BLaER1 treated with 17β-estradiol and CSF1 and Interleukin-3, amounts not matched to agents 10 nM and 100 nM (cell line): Measurements from ENCODE around the gene GAS7.
"Not testable (repeated sequence)": the region's sequence is repeated elsewhere in the genome, so short reads cannot be mapped to it uniquely, and the experiment has no call there.

Source experiments
- H3K27ac ChIP-seq, 11 experiments: shearing (Covaris generic); formaldehyde crosslinking; 2 replicates each; pipeline ENCODE4 v1.8.1; 2022
- H3K27me3 ChIP-seq, 11 experiments: shearing (Covaris generic); formaldehyde crosslinking; 2 replicates each; pipeline ENCODE4 v1.8.1; 2022
- H3K36me3 ChIP-seq, 11 experiments: shearing (Covaris generic); formaldehyde crosslinking; 2 replicates each; pipeline ENCODE4 v1.8.1; 2022
- H3K4me1 ChIP-seq, 10 experiments: shearing (Covaris generic); formaldehyde crosslinking; 2 replicates each; pipeline ENCODE4 v1.8.1; 2022
- H3K4me2 ChIP-seq, 11 experiments: shearing (Covaris generic); formaldehyde crosslinking; 2 replicates each; pipeline ENCODE4 v1.8.1; 2022
- H3K4me3 ChIP-seq, 10 experiments: shearing (Covaris generic); formaldehyde crosslinking; 2 replicates each; pipeline ENCODE4 v1.8.1; 2022
- H3K9ac ChIP-seq, 11 experiments: shearing (Covaris generic); formaldehyde crosslinking; 2 replicates each; pipeline ENCODE4 v1.8.1; 2022
- H3K9me3 ChIP-seq, 11 experiments: shearing (Covaris generic); formaldehyde crosslinking; replicated peaks in 1 of 11; 2 replicates each; pipeline ENCODE4 v1.8.1; 2022
- H4K20me1 ChIP-seq, 11 experiments: shearing (Covaris generic); formaldehyde crosslinking; 2 replicates each; pipeline ENCODE4 v1.8.1; 2022
- Cebpa-rat ChIP-seq, 11 experiments: shearing (Covaris generic); IDR thresholded peaks; 2 replicates each; pipeline ENCODE4 v1.8.1; 2022

The GAS7 gene

DNA sequence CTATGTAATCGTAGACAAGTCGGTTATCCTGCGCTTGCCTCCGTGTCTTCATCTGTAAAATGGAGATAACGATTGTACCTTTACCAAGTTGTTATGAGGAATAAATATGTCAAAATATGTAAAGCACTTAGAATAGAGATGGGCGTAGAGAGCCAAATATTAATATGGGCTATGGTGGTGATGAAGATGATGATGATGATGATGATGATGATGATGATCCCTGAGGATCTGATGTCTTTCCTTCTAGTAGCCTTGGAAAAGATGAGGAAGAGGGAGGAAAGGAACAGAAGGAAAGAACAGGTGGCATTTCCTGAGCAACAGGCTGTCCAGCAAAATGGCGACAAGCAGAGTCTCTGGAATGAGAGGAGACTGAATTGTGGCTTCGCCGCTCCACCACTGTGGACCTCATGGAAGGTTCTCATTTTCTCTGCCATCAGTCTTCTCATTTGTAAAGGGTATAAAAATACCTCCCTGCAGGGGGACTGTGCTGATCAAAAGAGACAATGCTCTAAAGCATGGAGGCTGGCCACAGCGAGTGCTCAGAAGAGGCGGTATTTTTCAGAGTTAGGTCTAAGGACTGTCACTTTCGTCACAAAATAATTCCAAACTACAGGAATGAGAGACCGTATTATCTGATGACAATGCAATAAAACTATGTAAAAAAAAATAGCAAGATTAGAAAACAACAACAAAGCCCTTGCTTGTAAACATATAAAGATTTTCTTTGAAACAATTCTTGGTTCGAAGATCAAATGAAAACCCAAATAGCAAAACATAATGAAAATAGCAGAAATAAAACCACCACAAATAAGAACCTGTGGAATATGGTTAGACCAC lies 276.2 kb downstream of the GAS7 start:
- H3K4me3 ChIP-seq, result no peak overlapping the region
- no peak overlapping the region for H3K4me2 ChIP-seq
- H3K9ac ChIP-seq, result no peak overlapping the region
- no peak overlapping the region for H3K27ac ChIP-seq
- no peak for TF ChIP-seq Cebpa-rat (IDR thresholded peaks at IDR 0.05)
- H4K20me1 ChIP-seq, result peaks cover 0 to 86% (median 45%) of the 10 kb centered on the region in 11 experiments; a peak in 16 of 22 replicates
- no peaks in the 10 kb centered on the region for H3K9me3 ChIP-seq
- peaks cover 8 to 21% (median 15%) of the 10 kb centered on the region in 10 experiments; a peak in 17 of 20 replicates for H3K4me1 ChIP-seq
- no peaks in the 10 kb centered on the region for H3K27me3 ChIP-seq
- H3K36me3 ChIP-seq, result peaks cover 60 to 98% (median 96%) of the 10 kb centered on the region in 11 experiments

DNA sequence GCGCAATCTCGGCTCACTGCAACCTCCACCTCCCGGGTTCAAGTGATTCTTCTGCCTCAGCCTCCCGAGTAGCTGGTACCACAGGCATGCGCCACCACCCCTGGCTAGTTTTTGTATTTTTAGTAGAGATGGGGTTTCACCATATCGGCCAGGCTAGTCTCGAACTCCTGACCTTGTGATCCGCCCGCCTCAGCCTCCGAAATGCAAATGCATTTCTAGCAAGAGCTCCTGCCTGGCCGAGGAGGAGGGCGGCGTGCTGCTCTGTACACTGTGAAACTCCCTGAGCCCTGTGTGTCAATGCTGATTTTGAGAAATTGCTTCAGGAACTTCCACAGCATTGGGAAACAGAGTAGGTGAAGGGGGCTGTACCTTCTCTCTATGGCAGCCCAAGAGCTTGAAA lies 277.2 kb downstream of the GAS7 start:
- not testable (repeated sequence) for H3K27ac ChIP-seq, H3K9ac ChIP-seq, H3K9me3 ChIP-seq, H3K27me3 ChIP-seq, H3K4me3 ChIP-seq, H3K4me2 ChIP-seq
- H3K36me3 ChIP-seq, result peaks cover 70 to 99% (median 98%) of the 10 kb centered on the region in 11 experiments
- H4K20me1 ChIP-seq, result peaks cover 0 to 91% (median 43%) of the 10 kb centered on the region in 11 experiments; a peak in 16 of 22 replicates
- peaks cover 7 to 16% (median 14%) of the 10 kb centered on the region in 10 experiments; a peak in 17 of 20 replicates for H3K4me1 ChIP-seq

DNA sequence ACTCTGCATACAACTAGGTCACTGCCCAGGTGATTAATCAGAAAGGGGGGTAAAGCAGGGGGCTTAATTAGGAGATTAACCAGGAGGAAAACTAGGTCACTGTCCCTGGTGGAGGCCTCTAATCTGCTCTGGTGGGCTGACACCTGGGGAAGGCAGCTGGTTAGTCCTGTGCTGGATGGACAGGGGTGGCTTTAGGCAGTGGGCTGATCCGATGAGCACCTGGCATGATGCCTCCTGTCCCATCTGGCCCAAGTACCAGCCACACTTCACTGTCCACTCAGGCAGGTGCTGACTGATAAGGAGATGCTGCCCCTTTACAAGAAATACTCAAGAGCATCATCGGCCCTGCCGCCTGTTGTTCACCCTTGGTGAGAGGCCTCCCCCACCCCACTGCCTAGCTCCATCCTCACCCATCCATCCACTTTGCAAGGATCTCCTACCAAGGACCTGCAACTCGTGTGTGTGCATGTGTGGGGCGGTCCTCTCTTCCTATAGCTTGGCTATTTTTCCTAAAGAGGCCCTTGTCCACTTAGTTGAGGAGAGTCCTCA lies 279.5 kb downstream of the GAS7 start:
- H4K20me1 ChIP-seq, result peaks cover 0 to 91% (median 31%) of the 10 kb centered on the region in 11 experiments; a peak in 14 of 22 replicates
- H3K36me3 ChIP-seq, result peaks cover 86 to 100% (median 100%) of the 10 kb centered on the region in 11 experiments
- no peak for TF ChIP-seq Cebpa-rat (IDR thresholded peaks at IDR 0.05)

DNA sequence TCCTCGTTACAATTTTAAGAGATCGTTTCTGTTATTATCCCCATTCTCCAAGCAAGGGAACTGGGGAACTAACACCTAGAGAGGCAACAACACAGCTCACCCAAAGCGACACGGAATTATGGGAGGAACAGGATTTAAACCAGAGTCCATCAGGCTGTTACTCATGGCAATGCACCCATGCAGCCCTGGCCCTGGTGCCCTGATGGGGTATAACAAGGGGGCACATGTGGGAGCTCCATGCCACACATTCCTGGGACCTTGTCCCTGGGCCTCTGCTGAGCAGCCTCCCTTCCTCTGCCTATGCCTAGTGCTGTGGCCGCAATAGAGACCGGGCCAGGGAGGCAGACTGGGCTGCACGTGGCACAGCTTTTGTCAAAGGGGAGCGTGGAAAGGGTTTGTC lies 280.1 kb downstream of the GAS7 start:
- Histone ChIP-seq H3K4me2 (no peak overlapping the region), H3K27ac (no peak overlapping the region), H4K20me1 (peaks cover 0 to 90% (median 36%) of the 10 kb centered on the region in 11 experiments; a peak in 15 of 22 replicates), H3K9me3 (no peaks in the 10 kb centered on the region), H3K27me3 (no peaks in the 10 kb centered on the region), H3K36me3 (peaks cover 86 to 100% (median 100%) of the 10 kb centered on the region in 11 experiments), H3K4me1 (peaks cover 0 to 10% (median 4%) of the 10 kb centered on the region in 10 experiments; a peak in 9 of 20 replicates), H3K4me3 (no peak overlapping the region), H3K9ac (no peak overlapping the region)
- TF ChIP-seq Cebpa-rat (IDR thresholded peaks at IDR 0.05), result no peak

More for the DNA sequence above, 279.5 kb downstream of the GAS7 start:
- Histone ChIP-seq H3K27ac (no peak overlapping the region), H3K4me3 (no peak overlapping the region), H3K9me3 (no peaks in the 10 kb centered on the region), H3K4me2 (no peak overlapping the region), H3K4me1 (peaks cover 0 to 5% (median under 1%) of the 10 kb centered on the region in 10 experiments; a peak in 2 of 20 replicates), H3K27me3 (no peaks in the 10 kb centered on the region), H3K9ac (no peak overlapping the region)

DNA sequence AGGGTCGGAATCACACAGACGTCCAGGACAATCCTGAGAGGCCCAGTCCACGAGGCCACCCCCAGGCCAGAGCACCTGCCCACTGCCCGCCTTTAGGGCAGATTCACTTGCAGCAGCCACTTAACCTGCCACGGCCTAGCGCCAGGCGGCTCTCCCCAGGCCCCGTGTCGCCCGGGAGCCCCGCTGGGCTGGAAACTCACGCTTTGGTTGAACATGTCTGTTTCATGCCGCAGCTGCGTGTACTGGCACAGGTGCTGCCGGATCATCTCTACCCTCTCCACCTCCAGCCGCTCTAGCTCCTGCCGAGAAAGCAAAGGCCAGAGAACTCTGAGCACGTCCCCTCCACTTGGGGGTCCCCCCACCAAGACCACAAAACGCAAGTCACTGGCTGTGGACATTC lies 280.6 kb downstream of the GAS7 start:
- peaks cover 0 to 92% (median 42%) of the 10 kb centered on the region in 11 experiments; a peak in 15 of 22 replicates for H4K20me1 ChIP-seq
- no peak for TF ChIP-seq Cebpa-rat (IDR thresholded peaks at IDR 0.05)
- H3K4me2 ChIP-seq, result no peak overlapping the region
- no peak overlapping the region for H3K27ac ChIP-seq
- no peak overlapping the region for H3K9ac ChIP-seq
- peaks cover 88 to 100% (median 100%) of the 10 kb centered on the region in 11 experiments for H3K36me3 ChIP-seq
- no peak overlapping the region for H3K4me3 ChIP-seq
- H3K27me3 ChIP-seq, result no peaks in the 10 kb centered on the region
- no peaks in the 10 kb centered on the region for H3K9me3 ChIP-seq
- peaks cover 0 to 15% (median 9%) of the 10 kb centered on the region in 10 experiments; a peak in 14 of 20 replicates for H3K4me1 ChIP-seq

DNA sequence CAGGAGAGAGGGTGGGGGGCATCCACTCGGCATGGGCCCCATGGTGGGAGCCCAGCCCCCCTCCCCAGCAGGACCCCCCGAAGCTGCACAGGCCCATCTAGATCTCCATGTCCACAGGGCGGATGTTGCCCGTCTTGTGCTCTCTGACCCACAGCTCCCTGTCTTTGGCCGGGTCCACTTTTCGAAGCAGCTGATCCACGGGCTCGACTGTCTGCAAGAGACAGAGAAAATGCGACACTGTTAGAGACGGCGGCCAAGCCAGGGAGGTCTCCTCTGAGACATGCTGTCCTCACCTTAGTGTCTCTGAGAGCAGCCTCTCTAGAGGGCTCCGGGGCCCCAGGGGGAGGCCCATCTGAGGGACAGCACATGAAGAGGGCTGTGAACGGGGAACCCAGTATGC lies 281.3 kb downstream of the GAS7 start:
- no peak for TF ChIP-seq Cebpa-rat (IDR thresholded peaks at IDR 0.05)

DNA sequence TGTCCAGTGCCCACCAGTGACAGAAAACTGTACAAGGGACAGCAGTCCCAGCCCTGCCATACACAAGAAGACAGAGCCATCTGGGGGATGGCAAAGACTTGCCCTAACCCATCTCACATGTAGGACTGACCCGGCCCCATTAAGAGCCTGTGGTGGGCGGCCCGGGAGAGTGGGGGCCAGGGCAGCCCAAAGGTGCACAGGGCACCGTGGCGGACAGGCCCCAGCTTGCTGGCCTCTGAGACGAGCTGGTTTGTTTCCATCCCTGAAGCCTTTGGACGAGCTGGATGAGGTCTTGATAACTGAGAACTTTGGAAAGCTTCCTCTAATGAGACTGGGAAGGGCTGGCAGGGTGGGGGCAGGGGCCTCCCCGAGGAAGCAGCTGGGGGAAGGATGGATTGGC lies 282.3 kb downstream of the GAS7 start:
- no peak overlapping the region for H3K4me2 ChIP-seq
- no peak overlapping the region for H3K27ac ChIP-seq
- no peak for TF ChIP-seq Cebpa-rat (IDR thresholded peaks at IDR 0.05)
- H4K20me1 ChIP-seq, result peaks cover 0 to 99% (median 57%) of the 10 kb centered on the region in 11 experiments; a peak in 17 of 22 replicates
- H3K27me3 ChIP-seq, result no peaks in the 10 kb centered on the region
- H3K4me3 ChIP-seq, result no peak overlapping the region
- H3K36me3 ChIP-seq, result peaks cover 75 to 100% (median 96%) of the 10 kb centered on the region in 11 experiments
- no peak overlapping the region for H3K9ac ChIP-seq
- H3K4me1 ChIP-seq, result peaks cover 0 to 32% (median 24%) of the 10 kb centered on the region in 10 experiments; a peak in 18 of 20 replicates
- H3K9me3 ChIP-seq, result no peaks in the 10 kb centered on the region

More for the DNA sequence above, 281.3 kb downstream of the GAS7 start:
- peaks cover 83 to 100% (median 100%) of the 10 kb centered on the region in 11 experiments for H3K36me3 ChIP-seq
- H3K9ac ChIP-seq, result 0 out of 22 replicates have a peak overlapping the region, but pooled peaks of 1 of the 11 experiments have one; percentile 4
- H3K4me3 ChIP-seq, result no peak overlapping the region
- H3K9me3 ChIP-seq, result no peaks in the 10 kb centered on the region
- no peak overlapping the region for H3K27ac ChIP-seq
- peaks cover 0 to 94% (median 48%) of the 10 kb centered on the region in 11 experiments; a peak in 16 of 22 replicates for H4K20me1 ChIP-seq
- peaks cover 0 to 22% (median 14%) of the 10 kb centered on the region in 10 experiments; a peak in 16 of 20 replicates for H3K4me1 ChIP-seq
- H3K4me2 ChIP-seq, result no peak overlapping the region
- no peaks in the 10 kb centered on the region for H3K27me3 ChIP-seq

DNA sequence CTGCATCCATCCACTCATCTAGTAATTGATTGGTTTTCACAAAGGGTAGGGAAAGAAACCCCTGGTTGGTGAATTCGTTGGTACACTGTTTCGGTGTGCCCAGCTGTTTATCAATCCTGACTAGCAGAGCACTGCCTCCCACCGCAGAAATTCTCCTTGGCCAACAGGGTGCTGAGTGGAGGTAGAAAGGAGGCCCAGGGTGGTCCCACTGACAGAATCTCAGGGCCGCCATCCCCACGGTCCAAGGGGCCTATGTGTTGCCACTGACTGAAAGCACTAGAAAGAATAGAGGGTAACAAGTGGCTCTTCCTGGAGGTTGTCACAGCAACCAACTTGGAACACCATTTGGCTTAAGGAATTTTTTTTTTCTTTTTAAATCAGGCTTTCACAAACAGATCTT lies 284.9 kb downstream of the GAS7 start:
- Histone ChIP-seq H3K9ac (no peak overlapping the region), H3K4me3 (no peak overlapping the region), H3K9me3 (no peaks in the 10 kb centered on the region), H3K4me2 (0 out of 22 replicates have a peak overlapping the region, but pooled peaks of 1 of the 11 experiments have one; percentile 4), H3K27ac (no peak overlapping the region), H3K4me1 (peaks cover 0 to 58% (median 48%) of the 10 kb centered on the region in 10 experiments; a peak in 18 of 20 replicates), H3K36me3 (peaks cover 51 to 75% (median 70%) of the 10 kb centered on the region in 11 experiments), H3K27me3 (no peaks in the 10 kb centered on the region), H4K20me1 (peaks cover 0 to 97% (median 49%) of the 10 kb centered on the region in 11 experiments; a peak in 17 of 22 replicates)
- TF ChIP-seq Cebpa-rat (IDR thresholded peaks at IDR 0.05), result no peak
